ENCODE results near the gene TTC31.

DNA sequence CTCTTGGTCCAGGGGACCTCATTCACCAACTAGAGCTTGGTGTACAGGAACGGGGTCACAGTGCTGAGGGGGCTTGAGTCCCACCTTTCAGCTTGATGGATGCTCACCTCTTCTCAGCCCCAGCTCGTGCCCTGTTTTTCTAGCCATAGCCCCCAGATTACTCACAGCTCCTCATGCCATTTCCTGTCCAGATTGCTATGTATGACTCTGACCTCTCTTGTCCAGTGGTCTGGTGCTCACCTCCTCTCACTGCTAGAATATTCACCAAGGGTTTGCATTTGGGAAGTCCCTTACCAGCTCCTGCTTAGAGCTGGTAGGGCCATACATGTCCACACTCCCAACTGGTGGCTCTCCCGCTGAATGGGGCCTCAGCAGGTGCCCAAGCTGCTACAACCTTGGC lies 10.7 kb downstream of the TTC31 start:
- TF ChIP-seq, protein P1, sequence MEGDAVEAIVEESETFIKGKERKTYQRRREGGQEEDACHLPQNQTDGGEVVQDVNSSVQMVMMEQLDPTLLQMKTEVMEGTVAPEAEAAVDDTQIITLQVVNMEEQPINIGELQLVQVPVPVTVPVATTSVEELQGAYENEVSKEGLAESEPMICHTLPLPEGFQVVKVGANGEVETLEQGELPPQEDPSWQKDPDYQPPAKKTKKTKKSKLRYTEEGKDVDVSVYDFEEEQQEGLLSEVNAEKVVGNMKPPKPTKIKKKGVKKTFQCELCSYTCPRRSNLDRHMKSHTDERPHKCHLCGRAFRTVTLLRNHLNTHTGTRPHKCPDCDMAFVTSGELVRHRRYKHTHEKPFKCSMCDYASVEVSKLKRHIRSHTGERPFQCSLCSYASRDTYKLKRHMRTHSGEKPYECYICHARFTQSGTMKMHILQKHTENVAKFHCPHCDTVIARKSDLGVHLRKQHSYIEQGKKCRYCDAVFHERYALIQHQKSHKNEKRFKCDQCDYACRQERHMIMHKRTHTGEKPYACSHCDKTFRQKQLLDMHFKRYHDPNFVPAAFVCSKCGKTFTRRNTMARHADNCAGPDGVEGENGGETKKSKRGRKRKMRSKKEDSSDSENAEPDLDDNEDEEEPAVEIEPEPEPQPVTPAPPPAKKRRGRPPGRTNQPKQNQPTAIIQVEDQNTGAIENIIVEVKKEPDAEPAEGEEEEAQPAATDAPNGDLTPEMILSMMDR (IDR thresholded peaks at IDR 0.05; ENCODE audit: insufficient read depth, low read length, poor library complexity, severe bottlenecking) = no peak
- TF ChIP-seq EZH2phosphoT487 (conservative IDR thresholded peaks at IDR 0.05; ENCODE audit: low read length) = no peak

Data from SU-DHL-6 (cell line).